Adipose tissue (tissue), 3 donors: ENCODE measurements around the gene WDR45B. TPM values are rescaled to one million over a fixed set of nuclear protein-coding genes. Genes with fewer than 3 reads are reported as not detected.
"Not testable (repeated sequence)": the region's sequence is repeated elsewhere in the genome, so short reads cannot be mapped to it uniquely, and the experiment has no call there.

Experiments
- H3K27ac ChIP-seq: one replicate; pipeline ENCODE4 v1.5.1; 2013; ENCODE audit warnings: low read depth, low read length
- WGBS, 3 donors: extraction: QIAGEN DNeasy Blood & Tissue Kit; methylation state at CpG; one replicate each; pipeline ENCODE4 v1.1.7; 2013; 5-methylcytosine and 5-hydroxymethylcytosine counted together
- polyA plus RNA-seq, 3 donors: library from polyadenylated mRNA; stranded (reverse); fragments of 200-250 nt; gene quantifications; one replicate each; pipeline ENCODE4 v1.2.3, GENCODE V29; 2013
- donor health status: healthy with polysubstance abuse.
- donor health status: Bipolar disorder and iron deficiency.
- donor health status: healthy.

Gene WDR45B
- polyA plus RNA-seq, 3 donors, result 53.3 to 71.9 (median 65.0) TPM

DNA sequence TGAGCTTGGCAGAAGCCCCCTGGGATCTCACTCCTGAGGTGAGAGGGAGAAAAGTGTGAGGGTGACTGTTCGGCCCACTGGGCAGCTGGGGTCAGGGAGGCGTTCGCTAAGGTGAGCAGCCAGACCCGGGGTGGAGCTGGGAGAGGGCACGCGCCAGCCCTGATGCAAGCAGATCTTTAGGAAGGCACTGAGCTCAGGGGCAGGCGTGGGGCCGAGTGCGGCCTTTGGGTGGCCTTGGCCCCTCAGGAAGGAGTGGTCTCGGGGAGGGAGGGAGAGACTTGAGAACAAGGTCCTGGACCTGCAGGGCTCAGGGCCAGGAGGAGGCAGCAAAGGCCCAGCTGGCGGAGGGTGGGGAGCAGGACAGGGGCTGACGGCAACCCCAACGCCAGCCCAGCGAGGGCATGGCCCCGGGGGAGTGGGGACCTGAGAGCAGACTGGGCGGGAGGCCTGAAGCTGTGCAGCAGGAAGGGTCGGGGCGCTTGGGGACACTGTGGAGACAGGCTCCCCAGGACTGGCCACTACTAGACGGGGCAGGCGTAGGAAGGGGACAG is 14.5 kb upstream of the WDR45B start:
- WGBS, 3 donors, result 92 to 96% (median 93%) methylated on average over 20 of the region's 20 CpGs
- no peak overlapping the region for H3K27ac ChIP-seq

DNA sequence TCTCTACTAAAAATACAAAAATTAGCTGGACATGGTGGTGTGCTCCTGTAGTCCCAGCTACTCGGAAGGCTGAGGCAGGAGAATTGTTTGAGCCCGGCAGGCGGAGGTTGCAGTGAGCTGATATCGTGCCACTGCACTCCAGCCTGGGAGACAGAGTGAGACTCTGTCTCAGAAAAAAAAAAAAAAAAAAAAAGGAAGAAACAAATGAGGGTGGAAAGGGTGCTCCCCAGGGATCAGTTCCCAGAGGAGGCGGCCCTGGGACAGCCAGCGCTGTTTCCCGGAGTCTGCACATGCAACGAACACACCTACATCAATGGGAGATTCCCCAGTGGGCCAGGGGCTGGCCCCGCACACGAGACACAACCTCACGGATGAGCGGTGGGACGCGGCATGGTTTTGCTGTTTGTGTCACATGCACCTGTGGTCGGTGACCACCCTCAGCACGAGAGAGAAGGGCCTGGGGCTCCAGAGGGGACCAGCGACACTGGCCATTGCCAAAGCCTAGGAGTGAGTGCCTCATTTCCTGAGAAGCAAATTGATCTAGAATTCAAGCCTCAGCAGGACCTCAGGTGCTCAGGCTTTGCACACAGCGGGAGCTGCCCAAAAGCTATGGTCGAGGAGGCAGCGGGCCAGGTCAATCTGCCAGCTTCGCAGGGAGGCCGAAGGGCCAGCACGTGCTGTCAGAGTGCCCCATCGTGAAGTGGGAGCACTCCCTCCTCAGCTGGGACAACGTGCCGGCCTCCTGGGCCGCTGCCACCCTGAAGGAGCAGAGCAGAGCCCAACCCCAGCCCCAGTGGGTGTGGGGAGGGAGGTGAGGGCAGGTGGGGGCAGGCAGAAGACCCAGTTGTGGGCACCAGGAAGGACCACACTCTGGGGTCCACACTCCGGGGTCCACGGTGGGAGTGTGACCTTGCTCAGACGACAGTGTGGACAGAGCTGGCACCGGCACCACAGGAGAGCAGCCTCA is 13.8 kb upstream of the WDR45B start:
- 88 to 91% (median 89%) methylated on average over 31 of the region's 31 CpGs for WGBS, 3 donors
- H3K27ac ChIP-seq, result no peak overlapping the region

- no peak overlapping the region for H3K27ac ChIP-seq
- 93 to 95% (median 94%) methylated on average over 15 of the region's 15 CpGs for WGBS, 3 donors
Measured at GRCh38 chr17:82659886-82660285, 11.6 kb upstream of the WDR45B start.

GRCh38 chr17:82658796-82659452 is 10.7 kb upstream of the WDR45B start:
- 94 to 96% (median 94%) methylated on average over 36 of the region's 36 CpGs for WGBS, 3 donors

DNA sequence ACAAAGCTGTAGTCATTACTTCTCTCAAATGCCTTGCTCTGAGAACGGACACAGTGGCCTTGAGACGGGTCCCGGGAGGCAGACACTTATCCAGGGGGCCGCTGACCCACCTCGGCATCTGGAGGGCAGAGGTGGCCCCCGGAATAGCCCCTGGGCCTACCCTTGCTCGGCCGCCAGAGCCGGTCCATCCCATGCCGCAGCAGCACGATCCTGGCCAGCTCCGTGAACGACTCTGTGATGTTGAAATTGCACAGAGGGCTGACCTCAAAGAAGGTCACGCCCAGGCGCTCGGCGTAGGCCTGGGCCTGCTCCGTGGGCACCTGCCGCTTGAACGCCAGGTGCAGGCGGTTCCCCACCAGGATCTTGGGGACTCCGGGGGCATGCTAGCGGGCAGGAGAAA is 10.1 kb upstream of the WDR45B start:
- 93 to 96% (median 95%) methylated on average over 23 of the region's 23 CpGs for WGBS, 3 donors
- H3K27ac ChIP-seq, result no peak overlapping the region

More at GRCh38 chr17:82658796-82659452, 10.7 kb upstream of the WDR45B start:
- no peak overlapping the region for H3K27ac ChIP-seq

GRCh38 chr17:82657926-82658325 is 9.7 kb upstream of the WDR45B start:
- WGBS, 3 donors, result 95 to 97% (median 96%) methylated on average over 19 of the region's 19 CpGs

GRCh38 chr17:82656266-82656665 is 8.0 kb upstream of the WDR45B start:
- WGBS, 3 donors, result 83 to 91% (median 87%) methylated on average over 16 of the region's 16 CpGs
- H3K27ac ChIP-seq, result no peak overlapping the region

More at GRCh38 chr17:82657926-82658325, 9.7 kb upstream of the WDR45B start:
- H3K27ac ChIP-seq, result no peak overlapping the region

DNA sequence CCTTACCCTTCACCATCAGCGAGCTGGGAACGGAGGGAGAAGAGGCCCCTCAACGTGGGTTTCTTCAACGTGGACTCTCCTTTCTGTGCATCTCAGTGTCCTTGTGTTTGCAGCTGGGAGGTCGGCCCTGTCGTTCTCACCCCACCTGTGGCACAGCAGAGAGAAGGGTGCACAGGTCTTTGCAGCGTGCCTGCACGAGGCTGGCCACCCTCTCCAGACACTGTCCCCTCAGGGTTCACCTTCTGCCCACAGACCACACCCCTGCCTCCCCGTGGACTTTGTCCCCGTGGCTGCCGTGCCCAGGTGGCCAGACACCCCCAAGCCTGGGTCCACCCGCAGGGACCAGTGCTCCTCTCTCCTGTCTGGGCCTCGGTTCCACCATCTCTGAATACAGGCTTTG is 7.3 kb upstream of the WDR45B start:
- whole genome bisulfite sequencing, 3 donors, result 64 to 71% (median 70%) methylated on average over 13 of the region's 13 CpGs
- no peak overlapping the region for H3K27ac ChIP-seq

DNA sequence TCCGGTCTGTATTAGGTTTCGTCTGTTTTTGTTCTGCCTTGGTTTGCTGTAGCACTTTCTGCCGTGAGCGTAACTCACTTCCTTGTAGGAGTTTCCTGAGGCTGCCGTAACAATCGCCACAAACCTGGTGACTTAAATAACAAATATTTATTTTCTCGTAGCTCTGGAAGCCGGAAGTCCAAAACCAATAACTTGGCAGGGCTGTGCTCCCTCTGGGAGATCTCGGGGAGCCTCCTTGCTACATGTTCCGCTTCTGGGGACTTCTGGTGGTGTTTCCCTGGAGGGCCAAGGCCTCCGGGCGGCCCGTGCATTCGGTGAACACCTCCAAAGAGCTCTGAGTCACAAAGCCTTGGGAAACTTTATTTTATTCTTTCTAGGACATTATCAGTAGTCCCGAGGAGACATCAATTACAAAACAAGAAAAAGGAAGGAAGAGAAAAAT is 6.8 kb upstream of the WDR45B start:
- 35 to 48% (median 43%) methylated on average over 15 of the region's 15 CpGs for WGBS, 3 donors
- H3K27ac ChIP-seq, result no peak overlapping the region

DNA sequence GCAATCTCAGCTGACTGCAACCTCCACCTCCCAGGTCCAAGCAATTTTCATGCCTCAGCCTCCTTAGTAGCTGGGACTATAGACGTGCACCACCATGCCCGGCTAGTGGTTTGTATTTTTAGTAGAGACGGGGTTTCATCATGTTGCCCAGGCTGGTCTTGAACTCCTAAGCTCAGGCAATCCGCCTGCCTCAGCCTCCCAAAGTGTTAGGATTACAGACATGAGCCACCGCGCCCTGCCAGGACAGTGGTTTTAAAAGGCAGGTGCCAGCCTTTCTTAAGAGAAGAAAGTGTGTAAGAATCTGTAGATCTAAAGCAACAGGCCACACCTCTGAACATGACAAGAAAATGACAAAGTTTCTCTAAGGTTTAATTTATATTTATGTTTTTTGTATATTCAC is 6.4 kb upstream of the WDR45B start:
- 79 to 91% (median 87%) methylated on average over 6 of the region's 6 CpGs for WGBS, 3 donors
- not testable (repeated sequence) for H3K27ac ChIP-seq

GRCh38 chr17:82653651-82654528 is 5.6 kb upstream of the WDR45B start:
- H3K27ac ChIP-seq, result no peak overlapping the region
- 81 to 88% (median 87%) methylated on average over 28 to 30 of the region's 30 CpGs for WGBS, 3 donors

GRCh38 chr17:82650723-82651122 is 2.5 kb upstream of the WDR45B start:
- WGBS, 3 donors, result 54 to 81% (median 65%) methylated on average over 10 of the region's 10 CpGs
- no peak overlapping the region for H3K27ac ChIP-seq

- 87 to 90% (median 87%) methylated on average over 22 of the region's 22 CpGs for WGBS, 3 donors
- H3K27ac ChIP-seq, result no peak overlapping the region
Measured at GRCh38 chr17:82649501-82650261, 1.4 kb upstream of the WDR45B start.

GRCh38 chr17:82648742-82649331 is 593 bp upstream of the WDR45B start:
- 14 to 29% (median 21%) methylated on average over 10 to 18 of the region's 37 CpGs for WGBS, 3 donors
- H3K27ac ChIP-seq, result no peak overlapping the region

DNA sequence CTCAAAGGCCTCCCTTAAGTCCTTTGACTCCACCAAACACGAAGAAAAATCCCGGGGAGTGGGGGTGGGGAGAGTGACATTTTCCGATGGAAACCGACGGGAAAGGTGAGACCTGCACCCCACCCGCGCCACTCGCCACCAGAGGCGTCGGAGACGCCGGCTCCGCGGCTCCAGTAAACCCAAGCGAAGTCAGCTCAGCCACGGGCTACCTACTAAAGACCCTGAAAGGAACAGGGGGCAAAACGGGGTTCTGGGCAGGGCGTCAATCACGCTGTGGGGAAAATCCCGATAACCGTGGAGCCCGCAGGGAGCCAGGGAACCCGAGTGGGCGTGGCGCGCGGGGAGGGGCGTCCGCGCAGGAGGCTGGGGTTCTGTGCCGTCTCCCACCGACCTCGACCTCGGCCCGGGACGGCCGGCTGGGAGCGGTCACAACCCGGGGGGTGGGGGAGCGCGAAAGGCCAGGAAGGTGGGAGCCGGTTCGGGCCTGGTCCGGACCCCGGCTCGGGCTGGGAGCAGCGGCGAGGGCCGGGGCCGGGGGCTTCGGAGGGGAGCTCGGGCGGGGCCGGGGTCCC is 565 bp downstream of the WDR45B start:
- peak overlapping the region; percentile 90 for H3K27ac ChIP-seq
- 0 to 1% (median 0%) methylated on average over 46 to 54 of the region's 54 CpGs for WGBS, 3 donors

- 84 to 99% (median 99%) methylated on average over 4 of the region's 4 CpGs for WGBS, 3 donors
- H3K27ac ChIP-seq, result no peak overlapping the region
Measured at GRCh38 chr17:82645516-82645915, 2.7 kb downstream of the WDR45B start.

GRCh38 chr17:82644148-82644547 is 4.1 kb downstream of the WDR45B start:
- H3K27ac ChIP-seq, result no peak overlapping the region
- 73 to 91% (median 88%) methylated on average over 5 of the region's 5 CpGs for WGBS, 3 donors
